IPS-20b (cell line): ENCODE measurements around the gene ADAMTS4.
"Not testable (repeated sequence)": the region's sequence is repeated elsewhere in the genome, so short reads cannot be mapped to it uniquely, and the experiment has no call there.

Experiments used
- H3K27ac ChIP-seq: one replicate; pipeline ENCODE4 v1.5.1; 2013; ENCODE audit warnings: low read length
- H3K27me3 ChIP-seq: 2 replicates; pipeline ENCODE4 v1.6.1; 2013; ENCODE audit warnings: mild to moderate bottlenecking, low read length, inconsistent platforms; ENCODE audit not compliant: insufficient read depth
- H3K36me3 ChIP-seq: 2 replicates; pipeline ENCODE4 v1.6.1; 2013; ENCODE audit warnings: low read depth, mild to moderate bottlenecking, inconsistent platforms, low read length, moderate library complexity; ENCODE audit not compliant: insufficient read depth
- H3K4me1 ChIP-seq: 2 replicates; pipeline ENCODE4 v1.6.1; 2013; ENCODE audit warnings: mild to moderate bottlenecking, control low read depth, inconsistent platforms, low read length, moderate library complexity; ENCODE audit not compliant: insufficient read depth
- H3K4me3 ChIP-seq: 2 replicates; pipeline ENCODE4 v1.5.1; 2013; ENCODE audit warnings: mild to moderate bottlenecking, low read length, inconsistent platforms
- H3K9ac ChIP-seq: 2 replicates; pipeline ENCODE4 v1.6.1; 2013; ENCODE audit warnings: low read depth, mild to moderate bottlenecking, inconsistent platforms, low read length, moderate library complexity
- H3K9me3 ChIP-seq: 2 replicates; pipeline ENCODE4 v1.6.1; 2013; ENCODE audit warnings: mild to moderate bottlenecking, low read depth, low read length, inconsistent platforms; ENCODE audit not compliant: insufficient read depth

The ADAMTS4 gene

DNA sequence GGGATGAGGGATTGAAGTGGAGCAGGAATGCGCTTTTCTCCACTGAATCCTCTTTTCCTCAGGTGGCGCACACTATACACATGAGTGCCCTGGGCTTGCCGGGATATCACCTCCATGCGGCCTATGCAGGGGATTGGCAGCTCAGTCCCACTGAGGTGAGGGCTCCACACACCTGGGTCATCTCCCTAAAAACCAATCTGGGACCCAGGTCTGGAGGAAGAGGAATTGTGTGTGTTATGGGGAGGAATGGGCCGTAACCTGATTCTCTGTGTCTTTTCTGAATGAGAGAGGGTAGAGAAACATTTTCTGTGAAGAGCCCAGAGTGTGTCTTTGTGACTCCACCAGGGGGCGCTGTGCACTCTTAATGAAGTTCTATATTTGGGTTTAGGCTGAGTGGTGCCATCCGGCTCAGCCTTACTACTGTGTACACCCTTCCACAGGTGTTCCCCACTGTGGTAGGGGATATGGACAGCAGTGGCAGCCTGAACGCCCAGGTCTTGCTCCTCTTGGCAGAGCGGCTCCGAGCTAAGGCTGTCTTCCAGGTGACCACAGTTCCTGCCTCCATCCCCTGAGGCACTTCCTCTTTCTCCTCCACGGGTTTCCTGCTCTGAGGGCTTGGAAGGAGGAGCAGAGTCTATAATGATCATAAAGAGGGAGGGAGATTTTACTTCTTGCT, 28.5 kb upstream of the ADAMTS4 start:
- H3K4me1 ChIP-seq, result peaks cover 9% of the 10 kb centered on the region
- H3K27me3 ChIP-seq, result no peaks in the 10 kb centered on the region
- H3K9ac ChIP-seq, result peak overlapping the region; percentile 77; the same call in 1 of the 2 replicates
- peak overlapping the region; percentile 86 for H3K4me3 ChIP-seq
- no peak overlapping the region for H3K27ac ChIP-seq
- H3K36me3 ChIP-seq, result peaks cover 22% of the 10 kb centered on the region
- H3K9me3 ChIP-seq, result no peaks in the 10 kb centered on the region

DNA sequence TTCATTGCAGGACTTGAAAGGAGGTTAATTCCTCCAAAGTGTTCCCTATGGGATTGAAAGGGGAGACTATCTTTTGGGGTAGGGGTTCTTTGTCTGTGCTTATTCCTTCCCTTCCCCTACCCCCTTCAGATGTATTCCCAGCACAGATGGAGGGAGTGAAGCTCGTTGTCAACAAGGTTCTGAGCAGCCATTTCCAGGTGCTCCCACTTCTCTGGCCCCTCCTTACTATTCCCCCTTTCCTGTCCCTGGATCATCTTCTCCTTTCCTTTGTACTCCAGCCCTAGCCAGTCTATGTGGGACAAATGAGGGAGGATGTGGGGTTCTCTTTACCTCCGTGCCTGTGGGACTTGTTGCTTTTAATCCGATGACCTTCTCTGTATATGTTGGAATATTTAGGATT, 27.9 kb upstream of the ADAMTS4 start:
- no peaks in the 10 kb centered on the region for H3K27me3 ChIP-seq
- H3K36me3 ChIP-seq, result peaks cover 22% of the 10 kb centered on the region
- peak overlapping the region; percentile 33 for H3K27ac ChIP-seq
- peak overlapping the region; percentile 77; the same call in 1 of the 2 replicates for H3K9ac ChIP-seq
- H3K9me3 ChIP-seq, result no peaks in the 10 kb centered on the region
- H3K4me1 ChIP-seq, result peaks cover 9% of the 10 kb centered on the region
- H3K4me3 ChIP-seq, result peak overlapping the region; percentile 86

- Histone ChIP-seq H3K27me3 (no peaks in the 10 kb centered on the region), H3K9ac (peak overlapping the region; percentile 77; the same call in 1 of the 2 replicates), H3K27ac (peak overlapping the region; percentile 33), H3K36me3 (peaks cover 22% of the 10 kb centered on the region), H3K4me3 (peak overlapping the region; percentile 86), H3K4me1 (peaks cover 9% of the 10 kb centered on the region), H3K9me3 (no peaks in the 10 kb centered on the region)
Observed at GRCh38 chr1:161226320-161226711, 27.5 kb upstream of the ADAMTS4 start.

- no peaks in the 10 kb centered on the region for H3K27me3 ChIP-seq
- H3K9ac ChIP-seq, result peak within 1 kb of the TSS; percentile 77; the same call in 1 of the 2 replicates
- H3K9me3 ChIP-seq, result no peaks in the 10 kb centered on the region
- peaks cover 9% of the 10 kb centered on the region for H3K4me1 ChIP-seq
- H3K36me3 ChIP-seq, result peaks cover 22% of the 10 kb centered on the region
- peak within 1 kb of the TSS; percentile 33 for H3K27ac ChIP-seq
- peak within 1 kb of the TSS; percentile 86 for H3K4me3 ChIP-seq
Observed at GRCh38 chr1:161225534-161226319, 26.9 kb upstream of the ADAMTS4 start, which contains the start of gene TOMM40L. TSS of gene TOMM40L (plus strand) at chr1:161226060. CDS start at chr1:161226490, 430 bp downstream.

DNA sequence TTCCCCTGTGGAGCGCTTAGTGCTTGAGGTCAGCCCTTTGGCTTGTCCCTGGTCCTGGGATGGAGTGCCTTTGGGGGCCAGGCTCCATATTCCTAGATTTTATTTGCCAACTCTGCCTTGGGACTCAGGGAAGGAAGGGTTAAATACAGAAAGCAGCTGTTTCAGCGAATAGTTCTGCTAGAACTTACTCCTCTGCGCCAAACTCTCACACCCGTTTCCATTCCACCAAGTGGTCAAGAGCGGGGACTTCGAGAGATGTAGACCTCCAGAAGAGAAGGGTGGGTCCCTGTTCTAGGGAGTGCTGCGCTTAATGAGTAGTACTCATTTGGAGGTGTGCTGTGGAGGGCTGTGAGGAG, 26.3 kb upstream of the ADAMTS4 start:
- H3K27ac ChIP-seq, result no peak overlapping the region
- H3K4me1 ChIP-seq, result peaks cover 9% of the 10 kb centered on the region
- peaks cover 22% of the 10 kb centered on the region for H3K36me3 ChIP-seq
- H3K9ac ChIP-seq, result no peak overlapping the region
- H3K4me3 ChIP-seq, result peak overlapping the region; percentile 20
- no peaks in the 10 kb centered on the region for H3K9me3 ChIP-seq
- H3K27me3 ChIP-seq, result no peaks in the 10 kb centered on the region

DNA sequence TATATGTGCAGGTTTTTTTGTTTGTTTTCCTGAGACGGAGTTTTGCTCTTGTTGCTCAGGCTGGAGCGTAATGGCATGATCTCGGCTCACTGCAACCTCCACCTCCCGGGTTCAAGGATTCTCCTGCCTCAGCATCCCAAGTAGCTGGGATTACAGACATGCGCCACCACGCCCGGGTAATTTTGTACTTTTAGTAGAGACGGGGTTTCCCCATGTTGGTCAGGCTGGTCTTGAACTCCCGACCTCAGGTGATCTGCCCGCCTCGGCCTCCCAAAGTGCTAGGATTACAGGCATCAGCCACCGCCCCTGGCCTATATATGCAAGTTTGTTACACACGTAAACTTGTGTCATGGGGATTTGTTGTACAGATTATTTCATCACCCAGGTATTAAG, 25.8 kb upstream of the ADAMTS4 start:
- not testable (repeated sequence) for H3K9me3 ChIP-seq, H3K27ac ChIP-seq, H3K9ac ChIP-seq, H3K4me1 ChIP-seq, H3K4me3 ChIP-seq, H3K27me3 ChIP-seq
- H3K36me3 ChIP-seq, result peaks cover 18% of the 10 kb centered on the region

- no peaks in the 10 kb centered on the region for H3K27me3 ChIP-seq
- peaks cover 11% of the 10 kb centered on the region for H3K36me3 ChIP-seq
- H3K9me3 ChIP-seq, result no peaks in the 10 kb centered on the region
- H3K4me3 ChIP-seq, result no peak overlapping the region
- peaks cover 9% of the 10 kb centered on the region for H3K4me1 ChIP-seq
- H3K27ac ChIP-seq, result no peak overlapping the region
- H3K9ac ChIP-seq, result no peak overlapping the region
Observed at GRCh38 chr1:161223805-161224694, 25.2 kb upstream of the ADAMTS4 start.

DNA sequence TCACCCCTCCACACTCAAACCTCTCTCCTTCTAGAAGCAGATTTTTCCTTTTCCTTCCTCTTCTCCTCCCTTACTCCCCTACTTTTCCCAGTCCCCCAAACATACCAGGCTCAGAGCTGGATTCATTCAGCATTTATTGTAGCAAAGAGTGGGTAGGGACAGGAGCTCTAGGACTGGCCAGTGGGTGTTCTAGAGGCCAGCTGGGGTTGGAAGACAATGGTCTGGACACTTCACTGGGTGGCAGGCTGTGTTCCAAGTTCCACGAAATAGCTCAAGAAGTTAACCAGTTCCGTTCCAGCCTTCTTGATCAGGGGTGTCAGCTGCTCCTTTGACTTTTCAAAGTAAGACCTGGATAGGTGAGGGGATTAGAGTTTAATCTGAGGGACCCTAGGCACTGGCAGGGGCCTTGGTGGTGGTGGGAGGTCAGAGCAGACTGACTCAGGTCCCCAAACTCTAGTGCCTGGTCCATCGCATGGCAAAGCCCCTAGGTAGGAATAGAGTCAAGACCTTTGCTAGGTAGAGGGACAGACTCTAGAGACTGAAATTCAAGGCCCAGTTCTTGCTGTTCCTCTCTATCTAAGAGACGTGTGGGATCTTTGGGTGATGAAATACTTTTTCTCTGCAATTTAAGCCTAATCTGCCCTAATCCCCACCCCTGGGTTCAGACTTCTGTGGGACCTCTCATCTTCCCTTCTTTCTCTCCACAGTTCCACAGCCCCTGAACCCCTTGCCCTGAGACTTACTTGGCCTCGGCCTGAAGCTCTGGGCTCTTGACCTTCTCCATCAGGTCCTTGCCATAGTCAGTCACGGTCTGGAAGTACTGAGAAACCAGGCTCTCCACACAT, 23.5 kb upstream of the ADAMTS4 start:
- Histone ChIP-seq H3K4me3 (no peak overlapping the region), H3K27ac (no peak overlapping the region), H3K27me3 (no peaks in the 10 kb centered on the region)

GRCh38 chr1:161220002-161220401, 21.1 kb upstream of the ADAMTS4 start:
- no peak overlapping the region for H3K27ac ChIP-seq
- no peaks in the 10 kb centered on the region for H3K9me3 ChIP-seq
- no peaks in the 10 kb centered on the region for H3K27me3 ChIP-seq
- H3K36me3 ChIP-seq, result peaks cover 4% of the 10 kb centered on the region; the same call in 1 of the 2 replicates
- no peak overlapping the region for H3K9ac ChIP-seq
- peaks cover 10% of the 10 kb centered on the region; the same call in 1 of the 2 replicates for H3K4me1 ChIP-seq
- H3K4me3 ChIP-seq, result no peak overlapping the region

More for the DNA sequence above, 23.5 kb upstream of the ADAMTS4 start:
- H3K9me3 ChIP-seq, result no peaks in the 10 kb centered on the region
- no peaks in the 10 kb centered on the region for H3K36me3 ChIP-seq
- peaks cover 12% of the 10 kb centered on the region for H3K4me1 ChIP-seq
- no peak overlapping the region for H3K9ac ChIP-seq

DNA sequence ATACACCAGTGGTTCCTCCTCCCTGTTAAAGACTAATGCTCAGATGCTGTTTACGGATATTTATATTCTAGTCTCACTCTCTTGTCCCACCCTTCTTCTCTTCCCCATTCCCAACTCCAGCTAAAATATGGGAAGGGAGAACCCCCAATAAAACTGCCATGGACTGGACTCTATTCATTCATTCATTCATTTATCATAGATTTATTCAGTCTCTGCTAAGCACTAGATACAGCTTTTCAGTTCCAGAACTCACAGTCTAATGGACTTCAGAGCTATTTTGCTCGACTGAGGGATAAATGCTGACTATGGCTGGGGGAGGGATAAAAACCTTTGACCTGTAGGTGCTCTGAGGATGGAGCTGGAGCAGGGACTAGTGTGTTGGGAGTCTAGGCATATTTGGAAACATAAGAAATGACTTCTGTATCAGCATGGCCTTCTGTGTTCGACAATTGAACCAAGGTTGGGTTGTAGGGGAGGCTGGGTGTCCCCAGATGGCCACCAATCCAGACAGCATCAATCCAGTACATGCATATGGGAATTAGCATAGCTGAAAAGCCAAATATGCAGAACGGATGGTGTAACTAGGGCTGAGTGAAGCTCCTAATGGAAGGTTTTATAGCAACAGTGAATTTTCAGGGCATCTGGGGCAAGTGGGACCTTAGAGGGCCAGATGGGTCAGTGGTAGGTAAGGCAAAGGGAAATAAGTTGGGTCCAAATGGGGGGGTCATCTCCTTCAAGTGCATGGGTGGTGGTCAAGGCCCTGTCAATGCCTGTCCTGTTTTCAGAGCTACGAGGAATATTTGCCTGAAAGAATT, 20.4 kb upstream of the ADAMTS4 start:
- H3K4me1 ChIP-seq, result peaks cover 10% of the 10 kb centered on the region; the same call in 1 of the 2 replicates
- H3K27me3 ChIP-seq, result no peaks in the 10 kb centered on the region
- H3K27ac ChIP-seq, result no peak overlapping the region
- H3K9me3 ChIP-seq, result no peaks in the 10 kb centered on the region
- H3K4me3 ChIP-seq, result no peak overlapping the region
- H3K9ac ChIP-seq, result no peak overlapping the region
- H3K36me3 ChIP-seq, result peaks cover 12% of the 10 kb centered on the region
